ENCODE measurements around the gene SH2B2.
"Not testable (repeated sequence)": the region's sequence is repeated elsewhere in the genome, so short reads cannot be mapped to it uniquely, and the experiment has no call there.

Gene SH2B2

GRCh38 chr7:102340599-102341368 lies 54.1 kb downstream of the SH2B2 start:
- CTCF ChIA-PET; DNase-seq (ENCODE audit: extremely low spot score); POLR2A ChIA-PET: not testable (repeated sequence)

GRCh38 chr7:102346983-102347382 lies 60.3 kb downstream of the SH2B2 start:
- POLR2A ChIA-PET; CTCF ChIA-PET; DNase-seq (ENCODE audit: extremely low spot score): not testable (repeated sequence)

GRCh38 chr7:102356344-102356743 lies 69.7 kb downstream of the SH2B2 start, which contains the start of gene SPDYE6:
TSS of gene SPDYE6 (minus strand) at chr7:102356444. CDS start at chr7:102356023, 421 bp downstream.
- DNase-seq (ENCODE audit: extremely low spot score); CTCF ChIA-PET; POLR2A ChIA-PET: not testable (repeated sequence)

- peak; percentile 81 for DNase-seq (ENCODE audit: extremely low spot score)
- ChIA-PET POLR2A (interaction anchor here (0.6 to 1.0 kb wide), 3 partner anchors 24 to 1475 kb away, joined by 3 to 4 read pairs (median 3); no protein-coding TSS in a partner anchor), CTCF (interaction anchor here (1.0 to 1.6 kb wide), 3 partner anchors 40 to 84 kb away, joined by 3 to 6 read pairs (median 3); no protein-coding TSS in a partner anchor)
These were observed 77.1 kb downstream of the SH2B2 start for GRCh38 chr7:102363549-102364393.

GRCh38 chr7:102364394-102364886 lies 77.8 kb downstream of the SH2B2 start:
- POLR2A ChIA-PET; CTCF ChIA-PET; DNase-seq (ENCODE audit: extremely low spot score): not testable (repeated sequence)

GRCh38 chr7:102365390-102365789 lies 78.7 kb downstream of the SH2B2 start:
- POLR2A ChIA-PET; CTCF ChIA-PET; DNase-seq (ENCODE audit: extremely low spot score): not testable (repeated sequence)

- CTCF ChIA-PET, POLR2A ChIA-PET: not testable (repeated sequence)
These were observed 83.4 kb downstream of the SH2B2 start for GRCh38 chr7:102370038-102370437.

More at GRCh38 chr7:102370038-102370437, 83.4 kb downstream of the SH2B2 start:
- DNase-seq (ENCODE audit: extremely low spot score), result not testable (repeated sequence)

Measured in GM10248 (cell line).